Loucy (cell line): Measurements from ENCODE around the gene BAK1.

Source experiments
- H2AFZ ChIP-seq: fragments of 200-600 bp; sonication (generic); 2 replicates; pipeline ENCODE4 v1.6.0; 2016; ENCODE audit warnings: antibody characterized with exemption, mild to moderate bottlenecking, low read length, moderate library complexity
- H3F3A ChIP-seq: fragments of 200-600 bp; 2 replicates; pipeline ENCODE4 v1.6.0; 2016; ENCODE audit warnings: antibody characterized with exemption, low read depth, mild to moderate bottlenecking
- H3K27me3 ChIP-seq: fragments of 200-600 bp; sonication (generic); 2 replicates; pipeline ENCODE4 v1.6.1; 2014; ENCODE audit warnings: low read length, mild to moderate bottlenecking; ENCODE audit not compliant: insufficient read depth, poor library complexity, severe bottlenecking
- H3K36me3 ChIP-seq: fragments of 200-600 bp; sonication (generic); 2 replicates; pipeline ENCODE4 v1.6.1; 2016; ENCODE audit warnings: low read length; ENCODE audit not compliant: insufficient read depth
- H3K4me1 ChIP-seq: fragments of 200-600 bp; sonication (generic); 2 replicates; pipeline ENCODE4 v1.5.1; 2014; ENCODE audit warnings: low read length, mild to moderate bottlenecking; ENCODE audit not compliant: insufficient read depth, poor library complexity, severe bottlenecking
- H3K4me2 ChIP-seq: fragments of 200-600 bp; sonication (generic); 2 replicates; pipeline ENCODE4 v1.6.0; 2014; ENCODE audit warnings: antibody characterized with exemption, low read length, low read depth, mild to moderate bottlenecking; ENCODE audit not compliant: poor library complexity, severe bottlenecking
- H3K4me3 ChIP-seq: fragments of 200-600 bp; sonication (generic); 2 replicates; pipeline ENCODE4 v1.5.1; 2014; ENCODE audit warnings: low read length, mild to moderate bottlenecking, mixed read lengths; ENCODE audit not compliant: poor library complexity, severe bottlenecking
- H3K79me2 ChIP-seq: fragments of 200-600 bp; sonication (generic); 2 replicates; pipeline ENCODE4 v1.6.1; 2014; ENCODE audit warnings: low read length; ENCODE audit not compliant: insufficient read depth
- H3K9ac ChIP-seq: fragments of 200-600 bp; sonication (generic); 2 replicates; pipeline ENCODE4 v1.6.0; 2014; ENCODE audit warnings: mild to moderate bottlenecking, low read depth, low read length, moderate library complexity; ENCODE audit not compliant: poor library complexity, severe bottlenecking
- H3K9me2 ChIP-seq: fragments of 200-600 bp; sonication (generic); replicated peaks from 2 replicates; pipeline ENCODE4 v1.6.1; 2016; ENCODE audit warnings: low read depth, low read length, mixed read lengths
- H3K9me3 ChIP-seq: fragments of 200-600 bp; sonication (generic); 2 replicates; pipeline ENCODE4 v1.6.1; 2014; ENCODE audit warnings: mild to moderate bottlenecking, antibody characterized with exemption, low read length, low read depth; ENCODE audit not compliant: insufficient read depth
- H4K20me1 ChIP-seq: fragments of 200-600 bp; sonication (generic); 2 replicates; pipeline ENCODE4 v1.6.0; 2014; ENCODE audit warnings: antibody characterized with exemption, low read length, mild to moderate bottlenecking; ENCODE audit not compliant: insufficient read depth, poor library complexity, severe bottlenecking
- CTCF ChIP-seq: fragments of 200-600 bp; sonication (generic); conservative IDR thresholded peaks from 2 replicates; pipeline ENCODE4 v1.5.1; 2014; ENCODE audit warnings: mild to moderate bottlenecking, antibody characterized with exemption, low read length
- EZH2phosphoT487 ChIP-seq: fragments of 200-600 bp; IDR thresholded peaks from 2 replicates; pipeline ENCODE4 v1.6.1; 2018; ENCODE audit warnings: antibody characterized with exemption, mild to moderate bottlenecking, moderate library complexity, borderline replicate concordance

Gene BAK1

DNA sequence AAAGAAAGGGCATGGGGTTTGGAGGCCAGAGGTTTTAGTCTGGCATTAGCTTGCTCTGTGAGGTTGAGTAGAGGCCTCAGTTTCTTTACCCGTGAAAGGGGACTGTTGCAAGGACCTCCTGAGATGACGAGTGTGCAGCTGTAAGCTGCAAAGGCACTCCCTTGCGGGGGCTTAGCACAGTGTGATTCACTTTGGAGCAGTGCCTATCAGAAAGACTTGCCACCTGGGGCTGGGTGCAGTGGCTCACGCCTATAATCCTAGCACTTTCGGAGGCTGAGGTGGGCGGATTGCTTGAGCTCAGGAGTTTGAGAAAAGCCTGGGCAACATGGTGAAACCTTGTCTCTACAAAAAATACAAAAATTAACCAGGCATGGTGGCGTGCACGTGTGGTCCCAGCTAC, 7.5 kb upstream of the BAK1 start:
- Histone ChIP-seq H3K36me3 (no peaks in the 10 kb centered on the region), H3K9ac (no peak overlapping the region), H3K79me2 (peaks cover 12% of the 10 kb centered on the region; the same call in 1 of the 2 replicates), H2AFZ (no peak overlapping the region), H3K4me2 (no peak overlapping the region), H3K4me3 (no peak overlapping the region), H4K20me1 (no peaks in the 10 kb centered on the region), H3K27me3 (no peaks in the 10 kb centered on the region), H3K4me1 (peaks cover 19% of the 10 kb centered on the region), H3K9me2 (no peaks in the 10 kb centered on the region), H3F3A (no peaks in the 10 kb centered on the region), H3K9me3 (no peaks in the 10 kb centered on the region)
- TF ChIP-seq CTCF (no peak), EZH2phosphoT487 (no peak)

DNA sequence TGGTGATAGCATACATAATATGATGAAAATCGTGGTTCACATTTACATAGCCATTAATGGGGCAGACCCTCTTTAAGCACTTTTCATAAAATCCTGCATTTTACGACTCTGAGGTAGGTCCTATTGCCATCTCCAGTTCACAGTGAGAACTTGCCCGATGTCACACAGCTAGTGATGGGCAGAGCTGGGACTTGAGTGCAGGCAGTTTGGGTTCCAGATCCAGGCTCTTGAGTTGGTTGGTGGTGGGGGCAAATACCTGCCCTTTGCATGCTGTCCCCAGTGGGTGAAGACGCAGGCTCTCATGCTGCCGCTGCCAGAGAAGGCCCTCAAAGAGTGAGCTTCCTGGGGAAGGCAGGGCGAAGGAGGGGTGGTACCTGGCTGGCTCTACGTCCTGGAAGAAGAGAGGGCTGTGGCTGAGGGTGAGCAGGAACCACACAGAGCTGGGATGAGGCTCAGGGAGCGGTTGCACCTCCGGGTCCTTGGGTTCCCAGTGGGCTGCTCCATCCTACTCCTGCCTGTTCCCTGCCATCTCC, 6.1 kb upstream of the BAK1 start:
- Histone ChIP-seq H3K27me3 (no peaks in the 10 kb centered on the region), H3K9me3 (no peaks in the 10 kb centered on the region), H2AFZ (peak overlapping the region; percentile 89), H3K4me2 (peak overlapping the region; percentile 84), H3K9ac (peak overlapping the region; percentile 49), H3K4me3 (peak overlapping the region; percentile 72), H3K4me1 (peaks cover 19% of the 10 kb centered on the region), H3K79me2 (peaks cover 12% of the 10 kb centered on the region; the same call in 1 of the 2 replicates), H4K20me1 (no peaks in the 10 kb centered on the region), H3F3A (no peaks in the 10 kb centered on the region), H3K9me2 (no peaks in the 10 kb centered on the region), H3K36me3 (no peaks in the 10 kb centered on the region)
- TF ChIP-seq CTCF (no peak), EZH2phosphoT487 (no peak)

DNA sequence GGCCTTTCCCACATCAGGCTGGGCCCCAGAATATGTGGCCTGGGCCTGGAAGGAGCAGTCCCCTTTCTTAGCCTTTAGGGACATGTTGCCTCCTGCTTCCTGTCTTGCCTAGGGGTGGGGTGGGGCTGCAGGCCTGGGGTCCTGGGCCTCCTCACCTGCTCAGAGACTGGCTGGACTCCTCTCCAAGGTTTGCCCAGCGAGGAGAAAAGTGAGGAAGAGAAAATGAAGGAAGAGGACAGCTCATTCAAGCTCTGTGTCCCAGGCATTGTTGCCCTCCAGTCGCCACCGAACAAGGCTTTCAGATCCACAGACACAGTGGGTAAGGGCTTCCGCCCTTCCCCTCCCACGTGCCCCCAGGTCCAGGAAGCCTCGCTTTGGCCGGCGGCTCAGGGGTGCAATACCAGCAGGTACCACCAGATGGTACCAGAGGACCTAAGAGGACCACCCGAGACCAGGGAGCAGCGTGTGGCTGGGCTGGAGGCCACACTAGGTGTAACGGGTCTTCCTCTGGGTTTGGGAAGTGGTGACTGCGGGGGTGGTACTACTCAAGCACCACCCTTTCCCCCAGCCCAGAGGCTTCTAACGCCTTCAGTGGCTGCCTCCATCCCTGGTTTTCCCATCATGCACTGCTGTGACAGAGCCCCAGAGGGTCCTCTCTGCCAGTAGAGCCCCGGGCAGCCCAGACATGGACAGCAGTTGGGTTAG, 5.5 kb upstream of the BAK1 start:
- Histone ChIP-seq H3K4me1 (peaks cover 19% of the 10 kb centered on the region), H3K79me2 (peaks cover 12% of the 10 kb centered on the region; the same call in 1 of the 2 replicates), H3K9ac (peak overlapping the region; percentile 79), H3F3A (no peaks in the 10 kb centered on the region), H3K9me2 (no peaks in the 10 kb centered on the region), H3K4me3 (peak overlapping the region; percentile 72), H3K36me3 (no peaks in the 10 kb centered on the region), H3K4me2 (peak overlapping the region; percentile 84), H3K9me3 (no peaks in the 10 kb centered on the region), H4K20me1 (no peaks in the 10 kb centered on the region), H3K27me3 (no peaks in the 10 kb centered on the region), H2AFZ (peak overlapping the region; percentile 89)
- TF ChIP-seq CTCF, result peak; percentile 92
- TF ChIP-seq EZH2phosphoT487, result no peak
